Measurements from ENCODE around the gene STX1B. TPM values are rescaled to one million over a fixed set of nuclear protein-coding genes. Genes with fewer than 3 reads are reported as not detected.

STX1B gene
- total RNA-seq, 1 donor from 2014 or later = 0.34 TPM

DNA sequence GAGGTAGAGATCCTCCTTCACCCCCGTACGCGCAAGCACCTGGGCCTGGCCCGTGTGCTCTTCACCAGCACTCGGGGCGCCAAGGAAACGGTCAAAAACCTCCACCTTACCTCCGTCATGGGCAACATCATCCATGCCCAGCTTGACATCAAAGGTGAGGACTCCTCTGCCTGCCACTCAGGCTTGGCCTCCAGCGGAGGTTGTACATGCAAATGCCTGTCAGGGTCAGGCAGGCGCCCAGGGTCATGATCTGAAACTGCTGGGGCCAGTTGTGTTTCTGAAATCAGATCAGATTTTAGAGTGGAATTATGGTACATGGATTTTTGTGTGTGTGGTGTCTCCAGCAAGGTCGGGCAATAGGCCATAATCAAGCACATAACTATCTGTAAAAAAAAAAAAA, 49.1 kb downstream of the STX1B start:
- H3K4me1 Mint-ChIP-seq (ENCODE audit: low read depth) = peaks cover 24% of the 10 kb centered on the region

GRCh38 chr16:30958175-30959079, 52.0 kb downstream of the STX1B start:
- DNase-seq (ENCODE audit: low spot score) = no peak
- peaks cover 36% of the 10 kb centered on the region for H3K36me3 Mint-ChIP-seq (ENCODE audit: low read depth)
- peak overlapping the region; percentile 95 for H3K4me3 Mint-ChIP-seq
- H3K9me3 Mint-ChIP-seq = no peaks in the 10 kb centered on the region
- H3K27me3 Mint-ChIP-seq (ENCODE audit: insufficient read depth) = no peaks in the 10 kb centered on the region
- peaks cover 28% of the 10 kb centered on the region for H3K4me1 Mint-ChIP-seq (ENCODE audit: low read depth)
- intact Hi-C loops (cut with micrococcal nuclease) = loop anchor here (10.0 kb wide), 1 partner anchor 486 kb away; the partner anchor contains the start of gene ZNF843
- peak overlapping the region; percentile 92 for H3K27ac Mint-ChIP-seq

More for the DNA sequence above, 49.1 kb downstream of the STX1B start:
- intact Hi-C loops (cut with micrococcal nuclease) = no loop called here
- peak overlapping the region; percentile 2 for H3K4me3 Mint-ChIP-seq
- H3K27me3 Mint-ChIP-seq (ENCODE audit: insufficient read depth) = no peaks in the 10 kb centered on the region
- H3K27ac Mint-ChIP-seq = no peak overlapping the region
- peaks cover 46% of the 10 kb centered on the region for H3K36me3 Mint-ChIP-seq (ENCODE audit: low read depth)
- no peaks in the 10 kb centered on the region for H3K9me3 Mint-ChIP-seq
- no peak for DNase-seq (ENCODE audit: low spot score)

DNA sequence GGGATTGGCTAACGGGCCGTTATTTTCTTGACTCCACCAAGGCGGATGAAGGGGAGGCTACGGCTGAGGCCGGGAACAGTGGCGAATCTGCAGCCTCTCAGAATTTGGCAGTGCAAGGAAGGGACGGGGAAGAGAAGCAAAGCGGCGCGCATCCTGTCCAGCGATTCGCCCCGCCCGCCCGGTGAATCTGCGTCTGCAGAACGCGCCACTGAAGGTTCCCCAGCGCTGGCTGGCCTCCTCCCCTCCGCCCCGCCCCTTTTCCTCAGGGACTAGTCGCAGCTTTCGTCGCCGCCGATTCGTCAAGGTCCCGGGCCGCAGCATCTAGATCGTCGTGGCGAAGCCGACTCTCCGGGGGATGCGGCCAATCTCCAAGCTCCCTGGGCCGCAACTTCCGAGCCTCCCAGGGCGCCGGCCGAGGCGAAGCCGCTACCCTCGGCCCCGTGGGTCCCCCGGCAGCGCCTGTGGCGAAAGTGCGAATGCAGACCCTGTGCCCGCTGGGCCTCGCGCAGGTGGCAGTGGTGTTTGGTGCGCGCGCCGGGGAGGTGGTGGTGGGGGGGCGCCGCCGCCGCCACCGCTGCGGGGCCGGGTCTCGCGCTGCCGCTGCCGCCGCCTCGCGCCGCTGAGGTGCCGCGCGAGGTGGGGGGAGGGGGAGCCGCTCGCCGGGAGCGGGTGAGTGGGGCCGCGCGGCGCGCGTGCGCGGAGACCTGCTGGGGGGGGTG, 52.8 kb downstream of the STX1B start, which contains the start of gene SETD1A:
Gene SETD1A, plus strand, starts transcription at position 299 of the 719 bp plus-strand sequence. CDS start 978 bp downstream, outside the sequence.
- Mint-ChIP-seq H3K9me3 (no peaks in the 10 kb centered on the region), H3K36me3 (ENCODE audit: low read depth) (peaks cover 30% of the 10 kb centered on the region), H3K4me3 (peak within 1 kb of the TSS; percentile 96), H3K27ac (peak within 1 kb of the TSS; percentile 97), H3K27me3 (ENCODE audit: insufficient read depth) (no peaks in the 10 kb centered on the region), H3K4me1 (ENCODE audit: low read depth) (peaks cover 28% of the 10 kb centered on the region)
- peak; percentile 93 for DNase-seq (ENCODE audit: low spot score)
- intact Hi-C loops (cut with micrococcal nuclease) = loop anchor here (1.0 to 10.0 kb wide), 14 partner anchors 8 to 487 kb away; partner anchors contain the start of genes FBRS, FUS, KAT8 and ORAI3

DNA sequence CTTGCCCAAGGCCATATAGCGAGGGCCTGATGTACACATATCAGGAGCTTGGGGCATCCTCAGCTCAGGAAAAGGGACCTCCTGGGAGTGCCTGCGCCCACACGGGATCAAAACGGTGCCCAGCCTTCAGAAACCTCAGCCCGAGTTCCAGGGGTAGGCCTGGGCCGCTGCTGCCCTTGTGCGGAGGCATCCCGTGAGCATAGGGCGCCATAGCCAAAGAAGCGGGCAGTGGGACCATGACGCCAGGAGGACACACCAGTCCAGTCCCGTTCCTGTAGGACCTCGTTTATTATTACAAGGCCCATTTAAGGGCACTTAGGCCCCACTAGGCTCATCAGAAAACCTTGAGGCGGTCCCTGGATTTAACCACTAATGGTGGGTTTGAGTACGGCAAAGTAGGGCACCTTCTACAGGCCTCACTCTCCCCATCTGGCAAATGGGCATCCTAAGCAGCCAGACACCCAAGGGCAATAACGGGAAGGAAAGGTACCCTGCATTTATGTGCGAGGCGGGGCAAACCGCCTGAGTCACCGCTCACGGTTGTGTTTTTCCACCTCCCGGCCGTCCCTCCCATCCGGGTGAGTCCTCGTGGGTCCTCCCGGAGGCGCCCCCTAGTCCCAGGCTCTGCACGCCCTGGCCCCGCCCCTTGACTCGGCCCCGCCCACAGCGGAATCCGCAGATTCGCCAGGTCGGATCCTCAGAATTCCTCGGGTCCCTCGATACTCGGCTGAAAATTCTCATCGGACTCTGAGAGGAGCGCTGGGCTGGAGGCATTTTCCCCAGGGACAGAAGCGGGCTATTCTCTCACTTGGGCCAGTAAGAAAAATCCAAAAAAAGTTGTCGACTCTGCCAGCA, 53.6 kb downstream of the STX1B start:
- Mint-ChIP-seq H3K4me3 (peak overlapping the region; percentile 96), H3K36me3 (ENCODE audit: low read depth) (peaks cover 30% of the 10 kb centered on the region), H3K4me1 (ENCODE audit: low read depth) (peaks cover 28% of the 10 kb centered on the region), H3K27ac (peak overlapping the region; percentile 97), H3K27me3 (ENCODE audit: insufficient read depth) (no peaks in the 10 kb centered on the region), H3K9me3 (no peaks in the 10 kb centered on the region)
- peak; percentile 80 for DNase-seq (ENCODE audit: low spot score)
- intact Hi-C loops (cut with micrococcal nuclease) = loop anchor here (1.0 to 10.0 kb wide), 14 partner anchors 8 to 488 kb away; partner anchors contain the start of genes FBRS, FUS, KAT8 and ORAI3

DNA sequence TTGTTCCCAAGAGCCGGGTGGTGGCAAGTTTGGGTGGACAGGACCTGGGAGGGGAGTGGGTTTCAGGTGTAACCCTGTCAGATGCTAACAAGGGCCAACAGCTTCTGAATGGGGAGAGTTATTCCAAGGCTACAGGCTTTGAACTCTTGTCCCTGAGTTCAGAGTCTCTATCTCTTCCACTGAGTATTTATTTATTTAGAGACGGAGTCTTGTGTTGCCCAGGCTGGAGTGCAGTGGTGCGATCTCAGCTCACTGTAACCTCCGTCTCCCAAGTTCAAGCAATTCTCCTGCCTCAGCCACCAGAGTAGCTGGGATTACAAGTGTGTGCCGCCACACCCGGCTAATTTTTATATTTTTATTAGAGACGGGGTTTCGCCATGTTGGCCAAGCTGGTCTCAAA, 55.4 kb downstream of the STX1B start:
- Mint-ChIP-seq H3K27me3 (ENCODE audit: insufficient read depth) (no peaks in the 10 kb centered on the region), H3K4me1 (ENCODE audit: low read depth) (peaks cover 29% of the 10 kb centered on the region), H3K9me3 (no peaks in the 10 kb centered on the region), H3K36me3 (ENCODE audit: low read depth) (peaks cover 16% of the 10 kb centered on the region), H3K4me3 (no peak overlapping the region), H3K27ac (no peak overlapping the region)
- no peak for DNase-seq (ENCODE audit: low spot score)
- intact Hi-C loops (cut with micrococcal nuclease) = loop anchor here (10.0 kb wide), 1 partner anchor 490 kb away; the partner anchor contains the start of gene ZNF843

DNA sequence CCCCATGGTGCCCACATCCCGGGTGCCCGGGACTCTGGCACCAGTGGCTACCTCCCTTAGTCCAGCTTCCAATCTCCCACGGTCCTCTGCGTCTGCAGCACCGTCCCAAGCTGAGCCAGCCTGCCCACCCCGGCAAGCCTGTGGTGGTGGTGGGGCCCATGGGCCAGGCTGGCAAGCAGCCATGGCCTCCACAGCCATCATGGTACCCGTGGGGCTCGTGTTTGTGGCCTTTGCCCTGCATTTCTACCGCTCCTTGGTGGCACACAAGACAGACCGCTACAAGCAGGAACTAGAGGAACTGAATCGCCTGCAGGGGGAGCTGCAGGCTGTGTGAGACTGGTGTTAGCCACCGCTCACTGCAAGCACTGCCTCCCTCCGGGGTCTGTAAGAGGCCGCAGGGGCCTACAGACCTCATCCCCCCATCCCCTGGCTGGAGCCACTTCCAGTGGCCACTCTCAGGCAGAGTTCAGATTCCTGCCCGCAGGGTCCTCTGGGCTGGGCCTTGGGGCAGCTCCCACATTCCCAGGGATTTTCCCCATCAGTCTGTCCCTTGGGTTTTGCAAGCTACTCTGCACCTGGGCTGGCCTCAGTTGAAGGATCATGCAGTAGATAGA, 56.8 kb downstream of the STX1B start:
- Mint-ChIP-seq H3K27ac (no peak overlapping the region), H3K36me3 (ENCODE audit: low read depth) (peaks cover 5% of the 10 kb centered on the region), H3K4me3 (no peak overlapping the region), H3K27me3 (ENCODE audit: insufficient read depth) (no peaks in the 10 kb centered on the region), H3K9me3 (no peaks in the 10 kb centered on the region), H3K4me1 (ENCODE audit: low read depth) (peaks cover 20% of the 10 kb centered on the region)
- DNase-seq (ENCODE audit: low spot score) = peak; percentile 38
- intact Hi-C loops (cut with micrococcal nuclease) = loop anchor here (1.0 to 10.0 kb wide), 2 partner anchors 189 to 491 kb away; partner anchors contain the start of gene ZNF843

- peaks cover 16% of the 10 kb centered on the region for H3K4me1 Mint-ChIP-seq (ENCODE audit: low read depth)
- H3K4me3 Mint-ChIP-seq = no peak overlapping the region
- intact Hi-C loops (cut with micrococcal nuclease) = loop anchor here (1.0 to 10.0 kb wide), 2 partner anchors 189 to 492 kb away; partner anchors contain the start of gene ZNF843
- H3K36me3 Mint-ChIP-seq (ENCODE audit: low read depth) = peaks cover 3% of the 10 kb centered on the region
- no peak overlapping the region for H3K27ac Mint-ChIP-seq
- no peak for DNase-seq (ENCODE audit: low spot score)
- H3K27me3 Mint-ChIP-seq (ENCODE audit: insufficient read depth) = no peaks in the 10 kb centered on the region
- H3K9me3 Mint-ChIP-seq = no peaks in the 10 kb centered on the region
These were observed 57.3 kb downstream of the STX1B start for GRCh38 chr16:30953111-30953510.

- intact Hi-C loops (cut with micrococcal nuclease) = loop anchor here (10.0 kb wide), 1 partner anchor 493 kb away; the partner anchor contains the start of gene ZNF843
- Mint-ChIP-seq H3K4me3 (no peak overlapping the region), H3K9me3 (no peaks in the 10 kb centered on the region), H3K27me3 (ENCODE audit: insufficient read depth) (no peaks in the 10 kb centered on the region), H3K4me1 (ENCODE audit: low read depth) (peaks cover 16% of the 10 kb centered on the region), H3K27ac (no peak overlapping the region), H3K36me3 (ENCODE audit: low read depth) (peaks cover 3% of the 10 kb centered on the region)
- DNase-seq (ENCODE audit: low spot score) = no peak
These were observed 58.7 kb downstream of the STX1B start for GRCh38 chr16:30951750-30952149.

DNA sequence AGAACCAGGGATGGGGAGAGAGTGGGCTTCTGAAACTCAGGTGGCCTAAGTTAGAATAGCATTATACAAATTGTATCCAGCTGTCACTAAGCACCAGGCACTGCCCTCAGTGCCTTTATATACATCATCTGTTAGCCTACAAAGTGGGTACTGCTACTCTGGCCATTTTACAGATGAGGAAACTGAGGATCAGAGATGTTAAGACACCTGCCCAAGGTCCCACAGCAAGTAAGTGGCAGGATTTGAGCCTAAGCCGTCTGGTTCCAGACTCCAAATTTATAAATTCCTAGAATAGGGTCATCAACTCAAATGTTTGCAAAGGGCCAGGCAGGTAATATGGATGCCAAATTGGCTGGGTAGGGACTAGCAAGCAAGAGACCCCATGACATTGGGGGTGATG, 59.2 kb downstream of the STX1B start:
- Mint-ChIP-seq H3K27me3 (ENCODE audit: insufficient read depth) (no peaks in the 10 kb centered on the region), H3K27ac (no peak overlapping the region), H3K4me3 (peak overlapping the region; percentile 69), H3K4me1 (ENCODE audit: low read depth) (peaks cover 12% of the 10 kb centered on the region), H3K9me3 (no peaks in the 10 kb centered on the region), H3K36me3 (ENCODE audit: low read depth) (peaks cover 5% of the 10 kb centered on the region)
- intact Hi-C loops (cut with micrococcal nuclease) = loop anchor here (10.0 kb wide), 1 partner anchor 494 kb away; the partner anchor contains the start of gene ZNF843
- no peak for DNase-seq (ENCODE audit: low spot score)

- peak overlapping the region; percentile 92 for H3K4me3 Mint-ChIP-seq
- H3K27me3 Mint-ChIP-seq (ENCODE audit: insufficient read depth) = no peaks in the 10 kb centered on the region
- no peak for DNase-seq (ENCODE audit: low spot score)
- peaks cover 10% of the 10 kb centered on the region for H3K4me1 Mint-ChIP-seq (ENCODE audit: low read depth)
- intact Hi-C loops (cut with micrococcal nuclease) = loop anchor here (10.0 kb wide), 1 partner anchor 494 kb away; the partner anchor contains the start of gene ZNF843
- no peaks in the 10 kb centered on the region for H3K9me3 Mint-ChIP-seq
- H3K27ac Mint-ChIP-seq = peak overlapping the region; percentile 76
- peaks cover 6% of the 10 kb centered on the region for H3K36me3 Mint-ChIP-seq (ENCODE audit: low read depth)
These were observed 59.8 kb downstream of the STX1B start for GRCh38 chr16:30950516-30951065.

Measured in activated T-helper 1 cell treated with anti-CD3 and anti-CD28 coated beads, Interleukin-12 subunit alpha, Interleukin-12 subunit beta, Interleukin-2, Interleukin-4 antibody, amounts not matched to agents 30 ng/mL and 10 ng/mL and 1 ng/mL, durations not matched to agents 14 hours and 24 hours and 36 hours (primary cell).